ENCODE measurements around the gene PIGT. TPM values are rescaled to one million over a fixed set of nuclear protein-coding genes. Genes with fewer than 3 reads are reported as not detected.

Gene PIGT
- total and polyA plus RNA-seq, 2 of the 13 experiments (the other 11 are each of a cell fraction or from before 2014, with no cell fraction given): 65.9 to 74.1 TPM

DNA sequence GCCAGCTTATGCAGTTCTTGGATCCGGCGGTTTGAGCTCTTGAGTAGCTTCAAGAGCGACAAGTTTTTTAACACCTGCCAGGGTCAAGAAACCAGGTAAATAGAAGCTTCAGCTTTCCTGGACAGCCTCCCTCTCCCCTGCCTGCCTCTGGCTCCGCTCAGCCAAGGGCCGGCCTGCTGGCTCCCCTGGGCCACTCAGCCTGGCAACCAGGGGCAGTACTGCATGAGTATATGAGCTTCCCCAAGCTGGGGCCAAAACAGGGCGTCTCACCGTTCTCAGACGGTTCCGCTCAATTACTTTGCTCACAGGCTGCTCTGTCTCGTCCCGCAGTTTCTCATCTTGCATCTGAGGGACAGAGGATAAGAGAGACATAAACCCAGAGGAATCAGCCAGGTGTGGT is 38.7 kb upstream of the PIGT start (continued):
- TF ChIP-seq, protein P1, sequence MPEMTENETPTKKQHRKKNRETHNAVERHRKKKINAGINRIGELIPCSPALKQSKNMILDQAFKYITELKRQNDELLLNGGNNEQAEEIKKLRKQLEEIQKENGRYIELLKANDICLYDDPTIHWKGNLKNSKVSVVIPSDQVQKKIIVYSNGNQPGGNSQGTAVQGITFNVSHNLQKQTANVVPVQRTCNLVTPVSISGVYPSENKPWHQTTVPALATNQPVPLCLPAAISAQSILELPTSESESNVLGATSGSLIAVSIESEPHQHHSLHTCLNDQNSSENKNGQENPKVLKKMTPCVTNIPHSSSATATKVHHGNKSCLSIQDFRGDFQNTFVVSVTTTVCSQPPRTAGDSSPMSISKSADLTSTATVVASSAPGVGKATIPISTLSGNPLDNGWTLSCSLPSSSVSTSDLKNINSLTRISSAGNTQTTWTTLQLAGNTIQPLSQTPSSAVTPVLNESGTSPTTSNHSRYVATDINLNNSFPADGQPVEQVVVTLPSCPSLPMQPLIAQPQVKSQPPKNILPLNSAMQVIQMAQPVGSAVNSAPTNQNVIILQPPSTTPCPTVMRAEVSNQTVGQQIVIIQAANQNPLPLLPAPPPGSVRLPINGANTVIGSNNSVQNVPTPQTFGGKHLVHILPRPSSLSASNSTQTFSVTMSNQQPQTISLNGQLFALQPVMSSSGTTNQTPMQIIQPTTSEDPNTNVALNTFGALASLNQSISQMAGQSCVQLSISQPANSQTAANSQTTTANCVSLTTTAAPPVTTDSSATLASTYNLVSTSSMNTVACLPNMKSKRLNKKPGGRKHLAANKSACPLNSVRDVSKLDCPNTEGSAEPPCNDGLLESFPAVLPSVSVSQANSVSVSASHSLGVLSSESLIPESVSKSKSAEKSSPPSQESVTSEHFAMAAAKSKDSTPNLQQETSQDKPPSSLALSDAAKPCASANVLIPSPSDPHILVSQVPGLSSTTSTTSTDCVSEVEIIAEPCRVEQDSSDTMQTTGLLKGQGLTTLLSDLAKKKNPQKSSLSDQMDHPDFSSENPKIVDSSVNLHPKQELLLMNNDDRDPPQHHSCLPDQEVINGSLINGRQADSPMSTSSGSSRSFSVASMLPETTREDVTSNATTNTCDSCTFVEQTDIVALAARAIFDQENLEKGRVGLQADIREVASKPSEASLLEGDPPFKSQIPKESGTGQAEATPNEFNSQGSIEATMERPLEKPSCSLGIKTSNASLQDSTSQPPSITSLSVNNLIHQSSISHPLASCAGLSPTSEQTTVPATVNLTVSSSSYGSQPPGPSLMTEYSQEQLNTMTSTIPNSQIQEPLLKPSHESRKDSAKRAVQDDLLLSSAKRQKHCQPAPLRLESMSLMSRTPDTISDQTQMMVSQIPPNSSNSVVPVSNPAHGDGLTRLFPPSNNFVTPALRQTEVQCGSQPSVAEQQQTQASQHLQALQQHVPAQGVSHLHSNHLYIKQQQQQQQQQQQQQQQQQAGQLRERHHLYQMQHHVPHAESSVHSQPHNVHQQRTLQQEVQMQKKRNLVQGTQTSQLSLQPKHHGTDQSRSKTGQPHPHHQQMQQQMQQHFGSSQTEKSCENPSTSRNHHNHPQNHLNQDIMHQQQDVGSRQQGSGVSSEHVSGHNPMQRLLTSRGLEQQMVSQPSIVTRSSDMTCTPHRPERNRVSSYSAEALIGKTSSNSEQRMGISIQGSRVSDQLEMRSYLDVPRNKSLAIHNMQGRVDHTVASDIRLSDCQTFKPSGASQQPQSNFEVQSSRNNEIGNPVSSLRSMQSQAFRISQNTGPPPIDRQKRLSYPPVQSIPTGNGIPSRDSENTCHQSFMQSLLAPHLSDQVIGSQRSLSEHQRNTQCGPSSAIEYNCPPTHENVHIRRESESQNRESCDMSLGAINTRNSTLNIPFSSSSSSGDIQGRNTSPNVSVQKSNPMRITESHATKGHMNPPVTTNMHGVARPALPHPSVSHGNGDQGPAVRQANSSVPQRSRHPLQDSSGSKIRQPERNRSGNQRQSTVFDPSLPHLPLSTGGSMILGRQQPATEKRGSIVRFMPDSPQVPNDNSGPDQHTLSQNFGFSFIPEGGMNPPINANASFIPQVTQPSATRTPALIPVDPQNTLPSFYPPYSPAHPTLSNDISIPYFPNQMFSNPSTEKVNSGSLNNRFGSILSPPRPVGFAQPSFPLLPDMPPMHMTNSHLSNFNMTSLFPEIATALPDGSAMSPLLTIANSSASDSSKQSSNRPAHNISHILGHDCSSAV (CRISPR knock-in tag; IDR thresholded peaks at IDR 0.05; ENCODE audit: borderline replicate concordance): no peak
- TF ChIP-seq RFX5 (IDR thresholded peaks at IDR 0.05; ENCODE audit: low read depth, low read length): no peak
- no peak for TF ChIP-seq DNMT3B (CRISPR knock-in tag; conservative IDR thresholded peaks at IDR 0.05)
- no peak for TF ChIP-seq GLI4 (CRISPR knock-in tag; IDR thresholded peaks at IDR 0.05; ENCODE audit: borderline replicate concordance)
- no peak for TF ChIP-seq GMEB2 (CRISPR knock-in tag; IDR thresholded peaks at IDR 0.05; ENCODE audit: low read depth)
- no peak for TF ChIP-seq ZFY (CRISPR knock-in tag; IDR thresholded peaks at IDR 0.05)
- TF ChIP-seq CBX2 (IDR thresholded peaks at IDR 0.05; ENCODE audit: low read depth, low read length): no peak
- TF ChIP-seq CBX2 (CRISPR knock-in tag; IDR thresholded peaks at IDR 0.05; ENCODE audit: low read depth): no peak

All from HepG2 (cell line).